ENCODE data around the gene TRIM43.
"Not testable (repeated sequence)": the region's sequence is repeated elsewhere in the genome, so short reads cannot be mapped to it uniquely, and the experiment has no call there.

Gene TRIM43

GRCh38 chr2:95642360-95642759, 50.6 kb downstream of the TRIM43 start:
- not testable (repeated sequence) for DNase-seq

- not testable (repeated sequence) for DNase-seq
These were observed 51.1 kb downstream of the TRIM43 start for GRCh38 chr2:95642951-95643350.

GRCh38 chr2:95645312-95645711, 53.5 kb downstream of the TRIM43 start:
- DNase-seq = not testable (repeated sequence)

GRCh38 chr2:95646274-95646994, 54.6 kb downstream of the TRIM43 start:
- not testable (repeated sequence) for DNase-seq

- DNase-seq = not testable (repeated sequence)
These were observed 57.2 kb downstream of the TRIM43 start for GRCh38 chr2:95648894-95649544.
